GM23338 (cell line): ENCODE results near the gene SULT1B1.

Experiments used
- CREB1 ChIP-seq: fragments of 250-450 bp; sonication (Bioruptor Pico); IDR thresholded peaks from 2 replicates; pipeline ENCODE4 v1.5.0; 2020; ENCODE audit warnings: low read depth, mild to moderate bottlenecking, moderate library complexity
- CTCF ChIP-seq, 2 experiments: fragments of 200-600 bp in 1 of 2; sonication (generic) in 1 of 2; conservative IDR thresholded peaks; 2 replicates each; pipeline versions ENCODE4 v1.5.1 to v1.6.1; 2016 to 2017; ENCODE audit warnings: antibody characterized with exemption in 2 of 2, low read depth in 2 of 2, mild to moderate bottlenecking in 2 of 2, moderate library complexity in 1 of 2
- ETS1 ChIP-seq: IDR thresholded peaks from 2 replicates; pipeline ENCODE4 v1.6.1; 2016; ENCODE audit warnings: antibody characterized with exemption
- EZH2 ChIP-seq: fragments of 200-600 bp; sonication (generic); IDR thresholded peaks from one replicate; pipeline ENCODE4 v1.8.0; 2017; ENCODE audit warnings: antibody characterized with exemption, mild to moderate bottlenecking, low read depth; ENCODE audit not compliant: unreplicated experiment
- EZH2phosphoT487 ChIP-seq: fragments of 200-600 bp; sonication (generic); IDR thresholded peaks from one replicate; pipeline ENCODE4 v1.8.1; 2018; ENCODE audit warnings: antibody characterized with exemption; ENCODE audit not compliant: unreplicated experiment
- JUNB ChIP-seq: IDR thresholded peaks from one replicate; pipeline ENCODE4 v1.6.1; 2016; ENCODE audit warnings: antibody characterized with exemption; ENCODE audit not compliant: unreplicated experiment
- NANOG ChIP-seq: IDR thresholded peaks from 2 replicates; pipeline ENCODE4 v1.6.1; 2016; ENCODE audit warnings: antibody characterized with exemption, borderline replicate concordance
- POLR2AphosphoS5 ChIP-seq: IDR thresholded peaks from 2 replicates; pipeline ENCODE4 v1.6.1; 2016; ENCODE audit warnings: antibody characterized with exemption, low read depth
- REST ChIP-seq: IDR thresholded peaks from one replicate; pipeline ENCODE4 v1.6.1; 2018; ENCODE audit warnings: antibody characterized with exemption; ENCODE audit not compliant: unreplicated experiment
- ZNF114 ChIP-seq: fragments of 250-450 bp; sonication (Bioruptor Pico); IDR thresholded peaks from 2 replicates; pipeline ENCODE4 v1.5.0; 2020; ENCODE audit warnings: mild to moderate bottlenecking, moderate library complexity

DNA sequence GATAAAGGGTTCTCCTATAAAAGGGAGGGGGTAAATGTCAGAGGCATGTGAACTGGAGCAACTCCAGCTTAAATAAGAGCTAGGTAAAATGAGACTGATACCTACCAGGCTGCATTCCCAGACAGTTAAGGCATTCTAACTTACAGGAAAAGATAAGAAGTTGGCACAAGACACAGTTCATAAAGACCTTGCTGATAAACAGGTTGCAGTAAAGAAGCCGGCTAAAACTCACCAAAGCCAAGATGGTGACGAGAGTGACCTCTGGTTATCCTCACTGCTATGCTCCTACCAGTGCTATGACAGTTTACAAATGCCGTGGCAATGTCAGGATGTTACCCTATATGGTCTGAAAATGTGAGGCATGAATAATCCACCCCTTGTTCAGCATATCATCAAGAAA lies 13.1 kb upstream of the SULT1B1 start:
- TF ChIP-seq CTCF (conservative IDR thresholded peaks at IDR 0.05; ENCODE audit: low read depth in 2 of 2) (no peak), EZH2 (no peak), CREB1 (no peak), POLR2AphosphoS5 (no peak), EZH2phosphoT487 (no peak), ZNF114 (CRISPR knock-in tag) (no peak), JUNB (no peak), REST (no peak), NANOG (no peak), ETS1 (no peak)
